ENCODE measurements around the gene PARP8.
"Not testable (repeated sequence)": the region's sequence is repeated elsewhere in the genome, so short reads cannot be mapped to it uniquely, and the experiment has no call there.

PARP8 gene

GRCh38 chr5:50767588-50767987 is 101.2 kb downstream of the PARP8 start:
- DNase-seq (ENCODE audit: low read depth in 1 of 2, low spot score in 1 of 2): no peak

- DNase-seq (ENCODE audit: low read depth in 1 of 2, low spot score in 1 of 2): no peak
Measured at GRCh38 chr5:50768634-50769033, 102.2 kb downstream of the PARP8 start.

- DNase-seq (ENCODE audit: low read depth in 1 of 2, low spot score in 1 of 2): no peak
Measured at GRCh38 chr5:50770441-50770840, 104.0 kb downstream of the PARP8 start.

GRCh38 chr5:50774446-50775175 is 108.2 kb downstream of the PARP8 start:
- DNase-seq (ENCODE audit: low read depth in 1 of 2, low spot score in 1 of 2): not testable (repeated sequence)

- DNase-seq (ENCODE audit: low read depth in 1 of 2, low spot score in 1 of 2): no peak
Measured at GRCh38 chr5:50786073-50786472, 119.6 kb downstream of the PARP8 start.

GRCh38 chr5:50791813-50792212 is 125.4 kb downstream of the PARP8 start:
- no peak for DNase-seq (ENCODE audit: low read depth in 1 of 2, low spot score in 1 of 2)

- no peak for DNase-seq (ENCODE audit: low read depth in 1 of 2, low spot score in 1 of 2)
Measured at GRCh38 chr5:50792843-50793242, 126.4 kb downstream of the PARP8 start.

- DNase-seq (ENCODE audit: low read depth in 1 of 2, low spot score in 1 of 2): no peak
Measured at GRCh38 chr5:50794812-50795211, 128.4 kb downstream of the PARP8 start.

GRCh38 chr5:50798002-50798401 is 131.6 kb downstream of the PARP8 start:
- no peak for DNase-seq (ENCODE audit: low read depth in 1 of 2, low spot score in 1 of 2)

- no peak for DNase-seq (ENCODE audit: low read depth in 1 of 2, low spot score in 1 of 2)
Measured at GRCh38 chr5:50799596-50799995, 133.2 kb downstream of the PARP8 start.

GRCh38 chr5:50800410-50800809 is 134.0 kb downstream of the PARP8 start:
- no peak for DNase-seq (ENCODE audit: low read depth in 1 of 2, low spot score in 1 of 2)

- DNase-seq (ENCODE audit: low read depth in 1 of 2, low spot score in 1 of 2): no peak
Measured at GRCh38 chr5:50807661-50808060, 141.2 kb downstream of the PARP8 start.

GRCh38 chr5:50808406-50808805 is 142.0 kb downstream of the PARP8 start:
- DNase-seq (ENCODE audit: low read depth in 1 of 2, low spot score in 1 of 2): no peak

- DNase-seq (ENCODE audit: low read depth in 1 of 2, low spot score in 1 of 2): not testable (repeated sequence)
Measured at GRCh38 chr5:50811746-50812145, 145.3 kb downstream of the PARP8 start.

GRCh38 chr5:50813691-50814090 is 147.3 kb downstream of the PARP8 start:
- DNase-seq (ENCODE audit: low read depth in 1 of 2, low spot score in 1 of 2): no peak

GRCh38 chr5:50814556-50814955 is 148.1 kb downstream of the PARP8 start:
- no peak for DNase-seq (ENCODE audit: low read depth in 1 of 2, low spot score in 1 of 2)

- DNase-seq (ENCODE audit: low read depth in 1 of 2, low spot score in 1 of 2): no peak
Measured at GRCh38 chr5:50822046-50822445, 155.6 kb downstream of the PARP8 start.

GRCh38 chr5:50822761-50823160 is 156.3 kb downstream of the PARP8 start:
- no peak for DNase-seq (ENCODE audit: low read depth in 1 of 2, low spot score in 1 of 2)

GRCh38 chr5:50823568-50823967 is 157.1 kb downstream of the PARP8 start:
- DNase-seq (ENCODE audit: low read depth in 1 of 2, low spot score in 1 of 2): no peak

- DNase-seq (ENCODE audit: low read depth in 1 of 2, low spot score in 1 of 2): no peak
Measured at GRCh38 chr5:50824109-50824508, 157.7 kb downstream of the PARP8 start.

- DNase-seq (ENCODE audit: low read depth in 1 of 2, low spot score in 1 of 2): no peak
Measured at GRCh38 chr5:50827516-50828247, 161.2 kb downstream of the PARP8 start.

- DNase-seq (ENCODE audit: low read depth in 1 of 2, low spot score in 1 of 2): no peak
Measured at GRCh38 chr5:50829023-50829422, 162.6 kb downstream of the PARP8 start.

Measured in activated T-helper 1 cell treated with anti-CD3 and anti-CD28 coated beads, Interleukin-2, amount 50 U/mL, for 16 hours (primary cell).